Measurements from ENCODE around the gene APOA5.

The APOA5 gene

GRCh38 chr11:116750070-116750718 lies 41.5 kb downstream of the APOA5 start:
- Histone ChIP-seq H3K27me3 (ENCODE audit: low read depth, low read length) (no peaks in the 10 kb centered on the region), H3K36me3 (ENCODE audit: control insufficient read depth in 1 of 2, insufficient read depth in 2 of 2, low read length in 2 of 2) (peaks cover 48 to 57% of the 10 kb centered on the region in 2 donors), H3K4me1 (ENCODE audit: control insufficient read depth in 1 of 2, insufficient read depth in 2 of 2, low read length in 2 of 2) (no peaks in the 10 kb centered on the region), H3K4me3 (ENCODE audit: low read depth in 1 of 2, low read length in 2 of 2) (no peak overlapping the region), H3K9me3 (ENCODE audit: control insufficient read depth in 1 of 2, low read length in 2 of 2) (no peaks in the 10 kb centered on the region), H3K27ac (ENCODE audit: low read length) (no peak overlapping the region)

GRCh38 chr11:116742104-116742503 lies 49.6 kb downstream of the APOA5 start:
- Histone ChIP-seq H3K4me3 (ENCODE audit: low read depth in 1 of 2, low read length in 2 of 2) (no peak overlapping the region), H3K9me3 (ENCODE audit: control insufficient read depth in 1 of 2, low read length in 2 of 2) (no peaks in the 10 kb centered on the region), H3K4me1 (ENCODE audit: control insufficient read depth in 1 of 2, insufficient read depth in 2 of 2, low read length in 2 of 2) (no peaks in the 10 kb centered on the region), H3K27ac (ENCODE audit: low read length) (no peak overlapping the region), H3K36me3 (ENCODE audit: control insufficient read depth in 1 of 2, insufficient read depth in 2 of 2, low read length in 2 of 2) (peaks cover 4 to 15% of the 10 kb centered on the region in 2 donors), H3K27me3 (ENCODE audit: low read depth, low read length) (no peaks in the 10 kb centered on the region)

GRCh38 chr11:116740741-116741140 lies 50.9 kb downstream of the APOA5 start:
- no peaks in the 10 kb centered on the region for H3K4me1 ChIP-seq (ENCODE audit: control insufficient read depth in 1 of 2, insufficient read depth in 2 of 2, low read length in 2 of 2)
- peaks cover 0 to 5% of the 10 kb centered on the region in 2 donors for H3K36me3 ChIP-seq (ENCODE audit: control insufficient read depth in 1 of 2, insufficient read depth in 2 of 2, low read length in 2 of 2)
- no peak overlapping the region for H3K4me3 ChIP-seq (ENCODE audit: low read depth in 1 of 2, low read length in 2 of 2)
- no peak overlapping the region for H3K27ac ChIP-seq (ENCODE audit: low read length)
- no peaks in the 10 kb centered on the region for H3K9me3 ChIP-seq (ENCODE audit: control insufficient read depth in 1 of 2, low read length in 2 of 2)
- no peaks in the 10 kb centered on the region for H3K27me3 ChIP-seq (ENCODE audit: low read depth, low read length)

Measured in muscle layer of duodenum (tissue), 2 donors.